PFSK-1 (cell line): ENCODE results near the gene IGFBP5.

Source experiments
- TAF1 ChIP-seq: IDR thresholded peaks from 2 replicates; pipeline ENCODE4 v1.6.1; 2012; ENCODE audit warnings: low read length, control low read depth, borderline replicate concordance; ENCODE audit not compliant: insufficient read depth

Gene IGFBP5

GRCh38 chr2:216622526-216622925 is 72.8 kb downstream of the IGFBP5 start:
- TF ChIP-seq TAF1 = no peak
